CD14-positive monocyte (primary cell): ENCODE measurements around the gene OTUD3. TPM values are rescaled to one million over a fixed set of nuclear protein-coding genes. Genes with fewer than 3 reads are reported as not detected.

Experiments
- DNase-seq, 3 donors: peaks; one replicate each; pipeline ENCODE4 v3.0.0-alpha.2; 2011 to 2022
- H2AFZ ChIP-seq: 2 replicates; pipeline ENCODE4 v1.6.0; 2012; ENCODE audit warnings: mild to moderate bottlenecking, low read depth, low read length, inconsistent platforms; ENCODE audit not compliant: insufficient read depth, poor library complexity, severe bottlenecking
- H3K27ac ChIP-seq, 2 donors: 1 replicate in 1 of 2; 2 replicates in 1 of 2; pipeline ENCODE4 v1.5.1; 2012 to 2013; ENCODE audit warnings: low read length in 2 of 2, control low read depth in 1 of 2, inconsistent platforms in 1 of 2, low read depth in 1 of 2, mild to moderate bottlenecking in 1 of 2
- H3K27me3 ChIP-seq, 2 donors: one replicate each; pipeline versions ENCODE4 v1.6.0 to v1.6.1; 2011 to 2013; ENCODE audit warnings: low read length in 2 of 2; ENCODE audit not compliant: control insufficient read depth in 2 of 2, insufficient read depth in 2 of 2
- H3K36me3 ChIP-seq, 2 donors: replicated peaks in 1 of 2; 1 replicate in 1 of 2; 2 replicates in 1 of 2; pipeline versions ENCODE4 v1.5.1 to v1.6.1; 2012 to 2013; ENCODE audit warnings: low read length in 2 of 2, control low read depth in 1 of 2, inconsistent platforms in 1 of 2, mild to moderate bottlenecking in 1 of 2; ENCODE audit not compliant: insufficient read depth in 2 of 2, control insufficient read depth in 1 of 2
- H3K4me1 ChIP-seq, 2 donors: 1 replicate in 1 of 2; 2 replicates in 1 of 2; pipeline versions ENCODE4 v1.5.1 to v1.6.1; 2012 to 2013; ENCODE audit warnings: low read length in 2 of 2, control low read depth in 1 of 2, inconsistent platforms in 1 of 2, mild to moderate bottlenecking in 1 of 2, moderate library complexity in 1 of 2; ENCODE audit not compliant: insufficient read depth in 2 of 2, control insufficient read depth in 1 of 2
- H3K4me2 ChIP-seq: replicated peaks from 2 replicates; pipeline ENCODE3; 2012; ENCODE audit warnings: low read length, moderate library complexity, mild to moderate bottlenecking; ENCODE audit not compliant: poor library complexity, severe bottlenecking; ENCODE audit errors: extremely low read depth
- H3K4me3 ChIP-seq, 3 experiments: fragments of 200-600 bp in 1 of 3; sonication (generic) in 1 of 3; replicated peaks in 1 of 3; 1 replicate in 2 of 3; 2 replicates in 1 of 3; pipeline ENCODE4 v1.5.1; 2011 to 2013; ENCODE audit warnings: low read length in 3 of 3, mild to moderate bottlenecking in 3 of 3, control low read depth in 2 of 3, low read depth in 2 of 3, inconsistent platforms in 1 of 3, moderate library complexity in 1 of 3
- H3K79me2 ChIP-seq: 2 replicates; pipeline ENCODE4 v1.6.0; 2012; ENCODE audit warnings: mild to moderate bottlenecking, control low read depth, inconsistent platforms, low read length, moderate library complexity; ENCODE audit not compliant: insufficient read depth
- H3K9ac ChIP-seq: 2 replicates; pipeline ENCODE4 v1.6.0; 2017; ENCODE audit warnings: low read length, mild to moderate bottlenecking; ENCODE audit not compliant: insufficient read depth, poor library complexity, severe bottlenecking
- H3K9me3 ChIP-seq, 2 donors: replicated peaks in 1 of 2; 1 replicate in 1 of 2; 2 replicates in 1 of 2; pipeline versions ENCODE4 v1.5.1 to v1.6.1; 2012 to 2013; ENCODE audit warnings: low read length in 2 of 2, control low read depth in 1 of 2; ENCODE audit not compliant: control insufficient read depth in 1 of 2, insufficient read depth in 1 of 2
- H4K20me1 ChIP-seq: 2 replicates; pipeline ENCODE4 v1.6.0; 2012; ENCODE audit warnings: mild to moderate bottlenecking, low read length, control low read depth, moderate library complexity; ENCODE audit not compliant: insufficient read depth
- H3K27ac Mint-ChIP-seq, 7 donors: one replicate each; pipeline ENCODE4 v1.8.0; 2020; ENCODE audit warnings: mild to moderate bottlenecking in 7 of 7, mixed read lengths in 7 of 7, moderate library complexity in 6 of 7, inconsistent platforms in 2 of 7
- H3K27me3 Mint-ChIP-seq, 3 donors: one replicate each; pipeline ENCODE4 v1.8.0; 2021 to 2022; ENCODE audit warnings: low read depth in 3 of 3, mild to moderate bottlenecking in 3 of 3, mixed read lengths in 3 of 3, moderate library complexity in 3 of 3, inconsistent platforms in 1 of 3
- H3K36me3 Mint-ChIP-seq, 2 donors: one replicate each; pipeline ENCODE4 v1.8.0; 2020; ENCODE audit warnings: mixed read lengths in 2 of 2, inconsistent platforms in 1 of 2, mild to moderate bottlenecking in 1 of 2
- H3K4me1 Mint-ChIP-seq: one replicate; pipeline ENCODE4 v1.8.0; 2020; ENCODE audit warnings: mild to moderate bottlenecking, mixed read lengths
- H3K4me3 Mint-ChIP-seq, 2 donors: one replicate each; pipeline ENCODE4 v1.8.0; 2020; ENCODE audit warnings: mild to moderate bottlenecking in 2 of 2, mixed read lengths in 2 of 2, moderate library complexity in 1 of 2
- H3K9me3 Mint-ChIP-seq, 7 donors: one replicate each; pipeline ENCODE4 v1.8.0; 2020 to 2022; ENCODE audit warnings: mixed read lengths in 7 of 7, mild to moderate bottlenecking in 6 of 7, moderate library complexity in 6 of 7, inconsistent platforms in 2 of 7
- WGBS: methylation state at CpG from one replicate; pipeline ENCODE4 v1.1.5; 2013; ENCODE audit warnings: missing lambda C conversion rate; ENCODE audit not compliant: insufficient coverage; 5-methylcytosine and 5-hydroxymethylcytosine counted together
- intact Hi-C, 2 donors: fragments of 100-400 bp; cut with micrococcal nuclease; formaldehyde crosslinking; loops; one replicate each; pipeline versions ENCODE4 v1.15.0 to v1.15.1; 2023
- polyA plus RNA-seq, 3 donors: library from polyadenylated mRNA; depleted of rRNA in 1 of 3; unstranded in 2 of 3; stranded (reverse) in 1 of 3; fragments of 300-500 nt in 2 of 3; fragments of >200 nt in 1 of 3; fragmentation: Illumina TruSeq in 2 of 3; gene quantifications; 1 replicate in 2 of 3; 2 replicates in 1 of 3; pipeline ENCODE4 v1.2.3, GENCODE V29; 2012 to 2021
- TF ChIP-seq, protein P1 (sequence below): fragments of 200-600 bp; IDR thresholded peaks from one replicate; pipeline ENCODE4 v1.8.0; 2022; ENCODE audit warnings: antibody characterized with exemption, mild to moderate bottlenecking

Gene OTUD3
- polyA plus RNA-seq, 3 donors, result 0.05 to 3.8 (median 1.2) TPM

DNA sequence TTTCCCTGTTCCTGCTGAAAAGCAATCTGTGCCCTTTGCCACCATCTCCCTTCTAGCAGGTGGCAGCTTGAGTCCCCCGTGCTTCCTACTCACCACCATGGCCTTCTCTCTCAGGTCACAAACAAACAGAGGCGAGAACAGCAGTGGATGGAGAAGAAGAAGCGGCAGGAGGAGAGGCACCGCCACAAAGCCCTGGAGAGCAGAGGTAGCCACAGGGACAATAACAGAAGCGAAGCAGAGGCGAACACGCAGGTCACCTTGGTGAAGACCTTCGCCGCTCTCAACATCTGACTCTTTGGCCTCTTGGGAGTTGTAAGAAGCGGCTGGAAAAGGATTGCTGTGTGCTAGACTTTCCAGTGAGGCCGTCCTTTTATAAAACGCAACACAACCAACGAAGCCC is 25.3 kb downstream of the OTUD3 start:
- Histone ChIP-seq H4K20me1 (no peaks in the 10 kb centered on the region), H3K27me3 (no peaks in the 10 kb centered on the region), H3K4me2 (no peak overlapping the region), H3K9ac (no peak overlapping the region), H3K79me2 (no peaks in the 10 kb centered on the region), H3K9me3 (no peaks in the 10 kb centered on the region), H3K27ac (no peak overlapping the region), H3K4me1 (no peaks in the 10 kb centered on the region), H2AFZ (no peak overlapping the region), H3K36me3 (peaks cover 69 to 97% of the 10 kb centered on the region in 2 donors), H3K4me3 (no peak overlapping the region)
- intact Hi-C loops, result no loop called here
- WGBS, result 98% methylated on average over 9 of the region's 13 CpGs
- TF ChIP-seq, protein P1, sequence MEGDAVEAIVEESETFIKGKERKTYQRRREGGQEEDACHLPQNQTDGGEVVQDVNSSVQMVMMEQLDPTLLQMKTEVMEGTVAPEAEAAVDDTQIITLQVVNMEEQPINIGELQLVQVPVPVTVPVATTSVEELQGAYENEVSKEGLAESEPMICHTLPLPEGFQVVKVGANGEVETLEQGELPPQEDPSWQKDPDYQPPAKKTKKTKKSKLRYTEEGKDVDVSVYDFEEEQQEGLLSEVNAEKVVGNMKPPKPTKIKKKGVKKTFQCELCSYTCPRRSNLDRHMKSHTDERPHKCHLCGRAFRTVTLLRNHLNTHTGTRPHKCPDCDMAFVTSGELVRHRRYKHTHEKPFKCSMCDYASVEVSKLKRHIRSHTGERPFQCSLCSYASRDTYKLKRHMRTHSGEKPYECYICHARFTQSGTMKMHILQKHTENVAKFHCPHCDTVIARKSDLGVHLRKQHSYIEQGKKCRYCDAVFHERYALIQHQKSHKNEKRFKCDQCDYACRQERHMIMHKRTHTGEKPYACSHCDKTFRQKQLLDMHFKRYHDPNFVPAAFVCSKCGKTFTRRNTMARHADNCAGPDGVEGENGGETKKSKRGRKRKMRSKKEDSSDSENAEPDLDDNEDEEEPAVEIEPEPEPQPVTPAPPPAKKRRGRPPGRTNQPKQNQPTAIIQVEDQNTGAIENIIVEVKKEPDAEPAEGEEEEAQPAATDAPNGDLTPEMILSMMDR, result no peak
- H3K4me3 Mint-ChIP-seq, result no peak overlapping the region
- H3K9me3 Mint-ChIP-seq, result no peaks in the 10 kb centered on the region
- H3K36me3 Mint-ChIP-seq, result peaks cover 76 to 85% of the 10 kb centered on the region in 2 donors
- no peak for DNase-seq
- H3K27ac Mint-ChIP-seq, result no peak overlapping the region
- no peaks in the 10 kb centered on the region for H3K27me3 Mint-ChIP-seq
- H3K4me1 Mint-ChIP-seq, result no peaks in the 10 kb centered on the region

DNA sequence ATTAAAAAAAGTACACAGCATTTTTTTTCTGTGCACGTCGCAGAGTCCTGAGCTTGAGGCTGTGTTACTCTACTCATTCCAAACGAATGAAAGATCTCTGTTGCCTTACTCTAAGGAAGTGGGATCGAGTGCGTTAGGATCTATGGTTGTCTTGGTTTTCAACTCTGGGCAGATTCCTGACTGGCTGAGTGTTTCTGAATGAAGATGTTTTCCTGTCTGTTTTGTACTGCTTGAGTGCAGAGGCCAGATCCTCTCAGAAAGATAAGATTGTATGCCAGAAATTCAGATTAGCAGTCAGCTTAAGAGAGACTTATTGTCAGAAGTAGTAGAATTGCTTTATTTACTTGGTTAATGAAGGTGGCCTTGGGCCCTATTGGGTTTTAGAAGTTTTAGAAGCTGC is 27.2 kb downstream of the OTUD3 start:
- peaks cover 59 to 100% of the 10 kb centered on the region in 2 donors for H3K36me3 ChIP-seq
- intact Hi-C loops, result no loop called here
- H3K27ac ChIP-seq, result no peak overlapping the region
- H4K20me1 ChIP-seq, result no peaks in the 10 kb centered on the region
- H3K4me2 ChIP-seq, result no peak overlapping the region
- Mint-ChIP-seq H3K9me3 (no peaks in the 10 kb centered on the region), H3K27ac (no peak overlapping the region), H3K27me3 (no peaks in the 10 kb centered on the region), H3K4me3 (no peak overlapping the region), H3K36me3 (peaks cover 77 to 90% of the 10 kb centered on the region in 2 donors), H3K4me1 (no peaks in the 10 kb centered on the region)
- H3K27me3 ChIP-seq, result no peaks in the 10 kb centered on the region
- no peaks in the 10 kb centered on the region for H3K79me2 ChIP-seq
- H3K9ac ChIP-seq, result no peak overlapping the region
- H3K9me3 ChIP-seq, result no peaks in the 10 kb centered on the region
- no peaks in the 10 kb centered on the region for H3K4me1 ChIP-seq
- WGBS, result 100% methylated on average over 2 of the region's 5 CpGs
- DNase-seq, result no peak
- TF ChIP-seq, protein P1, result no peak
- no peak overlapping the region for H2AFZ ChIP-seq
- H3K4me3 ChIP-seq, result no peak overlapping the region
